Glomerular visceral epithelial cell (primary cell): ENCODE results near the gene RHOF.
"Not testable (repeated sequence)": the region's sequence is repeated elsewhere in the genome, so short reads cannot be mapped to it uniquely, and the experiment has no call there.

ENCODE experiments used
- DNase-seq: peaks from one replicate; pipeline ENCODE4 v3.0.0-alpha.2; 2016; ENCODE audit errors: extremely low spot score

Gene RHOF

GRCh38 chr12:121775501-121775900 lies 18.0 kb downstream of the RHOF start:
- DNase-seq: peak; percentile 44

GRCh38 chr12:121774968-121775474 lies 18.5 kb downstream of the RHOF start:
- peak; percentile 88 for DNase-seq

GRCh38 chr12:121773011-121773777 lies 20.3 kb downstream of the RHOF start:
- peak; percentile 79 for DNase-seq

DNA sequence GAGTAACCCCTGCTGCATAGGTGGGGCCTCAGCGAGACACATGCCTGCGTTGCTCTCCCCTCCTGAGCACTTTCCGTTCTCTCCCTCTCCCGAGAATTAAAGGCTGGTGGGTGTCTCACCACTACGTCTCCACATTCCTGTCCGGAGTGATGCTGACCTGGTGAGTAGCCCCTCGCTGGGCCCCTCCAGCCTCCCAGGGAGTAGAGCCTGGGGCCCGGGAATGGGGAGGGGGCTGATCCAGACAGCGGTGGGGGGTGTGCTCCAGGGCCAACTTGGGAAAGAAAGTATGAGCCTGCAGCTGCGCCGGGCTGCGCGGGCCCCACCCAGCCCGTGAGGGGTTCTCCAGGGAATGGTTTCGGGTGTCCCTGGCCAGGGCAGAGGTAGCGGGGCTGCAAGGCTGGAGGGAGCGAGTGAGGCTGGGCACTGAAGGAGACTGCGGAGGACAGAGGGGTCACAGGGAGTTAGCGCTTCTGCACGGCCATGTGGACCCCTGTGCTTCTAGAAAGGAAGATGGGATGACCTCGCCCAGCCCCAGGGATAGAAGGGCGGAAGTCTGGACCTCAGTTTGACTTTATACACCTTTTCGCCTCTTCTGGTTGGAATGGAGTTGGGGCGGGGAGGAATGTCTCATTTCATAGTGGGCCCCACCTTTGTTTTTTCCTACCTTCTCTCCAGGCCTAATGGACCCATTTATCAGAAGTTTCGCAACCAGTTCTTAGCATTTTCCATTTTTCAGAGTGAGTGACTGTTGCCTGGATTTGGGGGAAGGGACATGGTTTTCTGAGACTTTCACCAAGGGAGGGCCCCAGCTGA lies 22.5 kb downstream of the RHOF start:
- DNase-seq: no peak

- DNase-seq: no peak
These were observed 23.1 kb downstream of the RHOF start for GRCh38 chr12:121770388-121770787.

- no peak for DNase-seq
These were observed 23.6 kb downstream of the RHOF start for GRCh38 chr12:121769831-121770301.

DNA sequence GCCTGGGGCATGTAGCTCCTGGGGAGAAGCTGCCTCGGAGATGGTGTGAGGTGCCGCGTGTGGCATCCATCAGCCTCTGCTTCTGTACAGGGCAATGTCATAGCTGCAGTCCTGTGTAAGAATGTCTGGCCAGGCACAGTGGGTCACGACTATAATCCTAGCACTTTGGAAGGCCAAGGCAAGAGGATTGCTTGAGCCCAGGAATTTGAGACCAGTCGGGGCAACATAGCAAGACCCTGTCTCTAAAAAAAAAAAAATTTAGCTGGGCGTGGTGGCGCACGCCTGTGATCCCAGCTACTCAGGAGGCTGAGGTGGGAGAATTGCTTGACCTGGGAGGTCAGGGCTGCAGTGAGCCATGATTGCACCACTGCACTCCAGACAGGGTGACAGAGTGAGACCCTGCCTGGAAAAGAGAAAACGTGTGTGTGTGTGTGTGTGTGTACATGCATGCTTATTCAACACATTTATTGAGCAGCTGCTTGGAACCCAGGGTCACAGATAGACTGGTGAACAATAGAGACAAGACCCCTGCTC lies 24.1 kb downstream of the RHOF start:
- no peak for DNase-seq

GRCh38 chr12:121767525-121768016 lies 25.9 kb downstream of the RHOF start:
- DNase-seq: no peak

DNA sequence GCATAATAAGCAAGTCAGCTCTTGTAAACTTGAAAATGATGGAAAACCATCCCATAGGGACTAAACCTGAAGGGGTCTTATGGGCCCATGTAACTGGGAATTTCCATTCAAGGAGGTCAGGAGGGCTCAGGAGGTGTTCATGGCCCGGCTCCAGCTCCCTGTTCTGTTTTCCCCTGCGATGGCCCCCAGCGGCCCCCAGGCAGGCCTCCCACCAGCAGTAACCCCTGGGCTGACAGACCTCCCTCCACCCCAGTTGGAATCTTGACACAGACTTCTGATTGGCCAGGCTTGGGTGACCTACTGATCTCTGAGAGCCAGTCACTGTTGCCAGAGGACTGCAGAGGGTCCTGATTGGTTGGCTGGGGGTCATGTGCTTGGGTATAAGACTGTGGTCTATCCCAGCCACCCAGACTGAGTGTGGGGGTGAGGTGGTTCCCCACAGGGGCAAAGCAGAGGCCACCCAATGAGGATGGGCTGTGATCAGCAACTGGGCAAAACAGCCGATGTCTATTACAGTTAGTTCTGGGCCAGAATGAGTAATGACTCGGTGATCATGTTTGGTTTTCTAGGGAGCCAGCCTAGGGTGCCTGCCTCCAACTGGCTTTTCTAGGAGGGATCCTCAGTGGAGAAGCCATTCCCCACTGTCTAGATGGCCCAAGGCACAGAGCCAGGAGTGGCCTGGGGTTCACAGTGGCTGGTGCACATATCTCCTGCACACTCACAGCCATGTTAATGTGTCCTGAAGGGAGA lies 27.0 kb downstream of the RHOF start:
- DNase-seq: no peak

- peak; percentile 81 for DNase-seq
These were observed 27.9 kb downstream of the RHOF start for GRCh38 chr12:121765573-121765972.

GRCh38 chr12:121764808-121765207 lies 28.7 kb downstream of the RHOF start:
- no peak for DNase-seq

DNA sequence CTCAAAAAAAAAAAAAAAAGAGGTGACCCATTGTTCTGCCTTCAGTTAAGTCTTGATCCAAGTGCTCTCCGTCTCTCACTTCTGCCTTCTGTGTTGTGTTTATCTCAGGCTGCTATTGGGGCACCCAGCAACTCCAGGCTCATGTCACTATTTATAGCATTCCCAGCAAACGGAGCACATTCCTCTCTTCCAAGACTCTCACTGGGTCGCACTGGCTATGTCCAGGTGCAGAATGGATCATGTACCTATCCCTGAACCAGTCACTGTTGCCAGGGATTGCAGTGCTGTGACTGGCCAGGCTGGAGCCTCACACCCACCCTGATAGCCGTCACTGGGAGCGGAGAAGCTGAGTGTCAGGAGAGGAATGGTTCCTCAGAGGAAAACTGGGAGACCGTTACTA lies 31.2 kb downstream of the RHOF start:
- no peak for DNase-seq

DNA sequence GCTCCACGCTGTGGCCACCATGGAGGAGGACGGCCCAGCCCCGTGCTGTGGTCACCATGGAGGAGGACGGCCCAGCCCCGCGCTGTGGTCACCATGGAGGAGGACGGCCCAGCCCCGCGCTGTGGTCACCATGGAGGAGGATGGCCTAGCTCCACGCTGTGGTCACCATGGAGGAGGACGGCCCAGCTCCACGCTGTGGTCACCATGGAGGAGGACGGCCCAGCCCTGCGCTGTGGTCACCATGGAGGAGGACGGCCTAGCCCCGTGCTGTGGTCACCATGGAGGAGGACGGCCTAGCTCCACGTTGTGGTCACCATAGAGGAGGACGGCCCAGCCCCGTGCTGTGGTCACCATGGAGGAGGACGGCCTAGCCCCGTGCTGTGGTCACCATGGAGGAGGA lies 35.0 kb downstream of the RHOF start:
- DNase-seq: not testable (repeated sequence)

- DNase-seq: no peak
These were observed 37.9 kb downstream of the RHOF start for GRCh38 chr12:121755591-121755990.

- DNase-seq: no peak
These were observed 38.7 kb downstream of the RHOF start for GRCh38 chr12:121754836-121755235.

DNA sequence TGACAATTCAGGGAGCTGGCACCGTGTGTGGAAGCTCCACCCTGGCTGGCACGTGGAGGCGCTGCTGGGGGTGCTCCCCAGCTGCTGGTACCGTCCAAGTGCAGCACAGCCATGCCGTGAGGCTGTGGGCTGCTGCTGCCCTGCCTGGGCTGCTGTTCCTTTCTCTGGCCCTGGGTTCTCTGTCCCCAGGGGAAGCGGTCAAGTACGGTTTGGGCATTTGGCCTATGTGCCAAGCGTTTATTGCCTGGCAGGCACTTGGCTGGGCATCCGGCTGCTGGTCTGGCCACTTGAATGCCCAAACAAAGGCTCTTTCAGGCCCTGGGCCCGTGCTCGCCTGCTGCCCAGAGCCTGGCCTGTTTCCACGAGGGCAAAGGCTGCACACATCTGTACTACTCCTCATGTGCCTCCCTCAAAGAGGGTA lies 39.6 kb downstream of the RHOF start:
- DNase-seq: no peak

DNA sequence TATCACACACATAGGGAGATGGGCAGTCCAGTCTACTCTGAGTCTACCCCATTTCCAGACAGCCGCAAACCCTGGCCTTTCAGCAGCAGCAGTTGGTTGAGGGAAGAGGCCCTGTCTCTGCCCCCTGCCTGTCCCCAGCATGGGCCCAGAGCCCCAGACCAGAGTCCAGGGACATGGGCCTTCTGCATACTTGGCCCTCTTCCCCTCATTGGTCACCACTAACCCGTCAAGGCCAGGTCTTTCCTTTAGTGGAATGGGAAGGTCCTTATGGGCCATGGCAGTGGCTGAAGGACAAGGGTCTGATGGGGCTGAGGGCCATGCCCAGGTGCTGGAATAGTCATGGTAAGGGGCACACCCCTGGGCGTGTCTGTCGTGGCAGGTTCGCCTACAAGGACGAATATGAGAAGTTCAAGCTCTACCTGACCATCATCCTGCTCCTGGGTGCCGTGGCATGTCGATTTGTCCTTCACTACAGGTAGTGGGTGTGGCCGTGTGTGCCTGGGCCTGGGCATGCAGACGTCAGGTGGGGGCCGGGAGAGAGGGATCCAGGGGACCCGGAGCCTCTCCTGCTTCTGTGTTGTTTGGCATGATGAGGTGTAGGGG lies 41.6 kb downstream of the RHOF start:
- no peak for DNase-seq

DNA sequence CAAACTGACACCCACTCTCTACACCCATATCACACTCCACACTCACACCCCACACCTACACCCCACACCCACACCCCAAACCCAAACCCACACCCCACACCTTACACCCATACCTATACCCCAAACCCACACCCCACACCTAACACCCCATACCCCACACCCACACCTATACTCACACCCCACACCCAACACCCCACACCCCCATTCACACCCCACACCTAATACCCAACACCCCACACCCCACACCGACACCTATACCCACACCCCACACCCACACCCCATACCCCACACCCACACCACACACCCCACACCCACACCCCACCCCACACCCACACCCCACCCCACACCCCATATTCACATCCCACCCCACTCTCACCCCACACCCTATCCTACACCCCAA lies 42.5 kb downstream of the RHOF start:
- no peak for DNase-seq

- DNase-seq: no peak
These were observed 43.0 kb downstream of the RHOF start for GRCh38 chr12:121750507-121750955.

DNA sequence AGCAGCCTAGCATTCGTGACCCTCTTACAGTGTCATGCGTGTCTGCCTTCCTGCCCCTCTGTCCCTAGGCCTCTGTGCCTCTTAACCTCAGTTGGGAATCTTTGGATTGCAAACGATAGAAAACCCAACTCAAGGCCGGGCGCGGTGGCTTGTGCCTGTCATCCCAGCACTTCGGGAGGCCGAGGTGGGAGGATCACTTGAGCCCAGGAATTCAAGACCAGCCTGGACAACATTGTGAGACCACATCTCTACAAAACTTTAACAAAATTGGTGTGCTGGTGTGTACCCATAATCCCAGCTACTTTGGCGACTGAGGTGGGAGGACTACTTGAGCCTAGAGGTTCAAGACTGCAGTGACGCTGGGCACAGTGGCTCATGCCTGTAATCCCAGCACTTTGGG lies 44.2 kb downstream of the RHOF start:
- DNase-seq: no peak
